Tibial nerve (tissue), 3 donors: ENCODE results near the gene ZNF665.

Source experiments
- POLR2A ChIP-seq, 2 donors: fragments of 450-650 bp; IDR thresholded peaks; one replicate each; pipeline ENCODE4 v1.6.1; 2017; ENCODE audit warnings: antibody characterized with exemption in 2 of 2, mild to moderate bottlenecking in 2 of 2, moderate library complexity in 2 of 2
- TF ChIP-seq, protein P1 (sequence below), 5 experiments: fragments of 200-600 bp in 3 of 5; fragments of 450-650 bp in 2 of 5; sonication (generic) in 3 of 5; IDR thresholded peaks; one replicate each; pipeline ENCODE4 v1.5.1; 2016 to 2019; ENCODE audit warnings: antibody characterized with exemption in 5 of 5, mild to moderate bottlenecking in 3 of 5, moderate library complexity in 2 of 5

DNA sequence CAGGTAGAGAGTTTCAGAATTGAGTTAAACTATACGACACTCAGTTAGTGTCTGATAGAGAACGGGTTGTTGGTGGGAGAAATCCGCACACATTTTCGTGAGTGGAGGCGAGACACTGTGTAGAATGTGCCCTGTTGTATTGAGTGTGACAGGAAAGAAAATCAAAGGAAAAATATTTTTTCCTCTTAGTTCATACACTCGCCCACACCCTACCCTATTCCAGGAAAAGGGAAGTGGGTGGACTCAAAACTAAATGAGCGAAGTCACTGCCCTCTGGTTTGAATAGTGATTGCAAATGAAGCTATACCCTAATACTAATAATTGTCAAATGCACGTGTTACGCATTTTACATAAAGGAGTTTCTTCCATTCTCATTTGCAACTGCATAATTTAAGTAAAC is 36.3 kb downstream of the ZNF665 start:
- TF ChIP-seq, protein P1, sequence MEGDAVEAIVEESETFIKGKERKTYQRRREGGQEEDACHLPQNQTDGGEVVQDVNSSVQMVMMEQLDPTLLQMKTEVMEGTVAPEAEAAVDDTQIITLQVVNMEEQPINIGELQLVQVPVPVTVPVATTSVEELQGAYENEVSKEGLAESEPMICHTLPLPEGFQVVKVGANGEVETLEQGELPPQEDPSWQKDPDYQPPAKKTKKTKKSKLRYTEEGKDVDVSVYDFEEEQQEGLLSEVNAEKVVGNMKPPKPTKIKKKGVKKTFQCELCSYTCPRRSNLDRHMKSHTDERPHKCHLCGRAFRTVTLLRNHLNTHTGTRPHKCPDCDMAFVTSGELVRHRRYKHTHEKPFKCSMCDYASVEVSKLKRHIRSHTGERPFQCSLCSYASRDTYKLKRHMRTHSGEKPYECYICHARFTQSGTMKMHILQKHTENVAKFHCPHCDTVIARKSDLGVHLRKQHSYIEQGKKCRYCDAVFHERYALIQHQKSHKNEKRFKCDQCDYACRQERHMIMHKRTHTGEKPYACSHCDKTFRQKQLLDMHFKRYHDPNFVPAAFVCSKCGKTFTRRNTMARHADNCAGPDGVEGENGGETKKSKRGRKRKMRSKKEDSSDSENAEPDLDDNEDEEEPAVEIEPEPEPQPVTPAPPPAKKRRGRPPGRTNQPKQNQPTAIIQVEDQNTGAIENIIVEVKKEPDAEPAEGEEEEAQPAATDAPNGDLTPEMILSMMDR (IDR thresholded peaks at IDR 0.05), result no peak
- no peak for TF ChIP-seq POLR2A (IDR thresholded peaks at IDR 0.05)
